ENCODE measurements around the gene FABP6.
A peak's percentile ranks its signal among the peaks of the same experiment; 100 is the strongest.

The FABP6 gene

GRCh38 chr5:160197341-160198144 is 31.8 kb upstream of the FABP6 start:
- TF ChIP-seq CTCF (IDR thresholded peaks at IDR 0.05; ENCODE audit: insufficient read depth, low read length, poor library complexity, severe bottlenecking): no peak
- no peak overlapping the region for H3K4me3 ChIP-seq (replicated peaks; ENCODE audit: low read depth, low read length)
- no peaks in the 10 kb centered on the region for H3K27me3 ChIP-seq (replicated peaks; ENCODE audit: control insufficient read depth, insufficient read depth, low read length)
- DNase-seq (ENCODE audit: extremely low read depth, insufficient read length): no peak
- H3K36me3 ChIP-seq (ENCODE audit: control insufficient read depth, insufficient read depth, low read length): no peaks in the 10 kb centered on the region

GRCh38 chr5:160198146-160198545 is 31.2 kb upstream of the FABP6 start:
- Histone ChIP-seq H3K27me3 (replicated peaks; ENCODE audit: control insufficient read depth, insufficient read depth, low read length) (no peaks in the 10 kb centered on the region), H3K36me3 (ENCODE audit: control insufficient read depth, insufficient read depth, low read length) (no peaks in the 10 kb centered on the region), H3K4me3 (replicated peaks; ENCODE audit: low read depth, low read length) (no peak overlapping the region)
- no peak for DNase-seq (ENCODE audit: extremely low read depth, insufficient read length)
- no peak for TF ChIP-seq CTCF (IDR thresholded peaks at IDR 0.05; ENCODE audit: insufficient read depth, low read length, poor library complexity, severe bottlenecking)

GRCh38 chr5:160198841-160199409 is 30.4 kb upstream of the FABP6 start:
- no peaks in the 10 kb centered on the region for H3K27me3 ChIP-seq (replicated peaks; ENCODE audit: control insufficient read depth, insufficient read depth, low read length)
- no peak overlapping the region for H3K4me3 ChIP-seq (replicated peaks; ENCODE audit: low read depth, low read length)
- DNase-seq (ENCODE audit: extremely low read depth, insufficient read length): no peak
- TF ChIP-seq CTCF (IDR thresholded peaks at IDR 0.05; ENCODE audit: insufficient read depth, low read length, poor library complexity, severe bottlenecking): no peak
- no peaks in the 10 kb centered on the region for H3K36me3 ChIP-seq (ENCODE audit: control insufficient read depth, insufficient read depth, low read length)

GRCh38 chr5:160199410-160199911 is 29.8 kb upstream of the FABP6 start:
- DNase-seq (ENCODE audit: extremely low read depth, insufficient read length): peak; percentile 75
- H3K4me3 ChIP-seq (replicated peaks; ENCODE audit: low read depth, low read length): peak overlapping the region; percentile 46

GRCh38 chr5:160207061-160207460 is 22.2 kb upstream of the FABP6 start:
- Histone ChIP-seq H3K27me3 (replicated peaks; ENCODE audit: control insufficient read depth, insufficient read depth, low read length) (no peaks in the 10 kb centered on the region), H3K4me3 (replicated peaks; ENCODE audit: low read depth, low read length) (no peak overlapping the region), H3K36me3 (ENCODE audit: control insufficient read depth, insufficient read depth, low read length) (no peaks in the 10 kb centered on the region)
- no peak for DNase-seq (ENCODE audit: extremely low read depth, insufficient read length)
- no peak for TF ChIP-seq CTCF (IDR thresholded peaks at IDR 0.05; ENCODE audit: insufficient read depth, low read length, poor library complexity, severe bottlenecking)

More at GRCh38 chr5:160199410-160199911, 29.8 kb upstream of the FABP6 start:
- Histone ChIP-seq H3K27me3 (replicated peaks; ENCODE audit: control insufficient read depth, insufficient read depth, low read length) (no peaks in the 10 kb centered on the region), H3K36me3 (ENCODE audit: control insufficient read depth, insufficient read depth, low read length) (no peaks in the 10 kb centered on the region)
- peak; percentile 50 for TF ChIP-seq CTCF (IDR thresholded peaks at IDR 0.05; ENCODE audit: insufficient read depth, low read length, poor library complexity, severe bottlenecking)
